Forelimb muscle (tissue), 1 donor: ENCODE results near the gene EMCN. TPM values are rescaled to one million over a fixed set of nuclear protein-coding genes. Genes with fewer than 3 reads are reported as not detected.
"Not testable (repeated sequence)": the region's sequence is repeated elsewhere in the genome, so short reads cannot be mapped to it uniquely, and the experiment has no call there.

Experiments used
- DNase-seq: peaks from one replicate; pipeline ENCODE4 v3.0.0-alpha.2; 2013; ENCODE audit warnings: low read depth
- polyA plus RNA-seq: library from polyadenylated mRNA; unstranded; fragments of 120-200 nt; gene quantifications from one replicate; pipeline ENCODE4 v1.2.1, GENCODE V29; 2013; ENCODE audit not compliant: insufficient read length

Gene EMCN
- 28.4 TPM for polyA plus RNA-seq

- no peak for DNase-seq
Measured at GRCh38 chr4:100517864-100518341, at the start of gene EMCN. Gene EMCN, minus strand, starts transcription at chr4:100518022. Its CDS starts 108 bp downstream, at chr4:100517914.

- no peak for DNase-seq
Measured at GRCh38 chr4:100566396-100566795, 48.6 kb upstream of the EMCN start.

- no peak for DNase-seq
Measured at GRCh38 chr4:100557306-100557705, 39.5 kb upstream of the EMCN start.

- peak; percentile 70 for DNase-seq
Measured at GRCh38 chr4:100555611-100556337, 38.0 kb upstream of the EMCN start.

- no peak for DNase-seq
Measured at GRCh38 chr4:100548200-100548560, 30.4 kb upstream of the EMCN start.

GRCh38 chr4:100547541-100548199 lies 29.8 kb upstream of the EMCN start:
- no peak for DNase-seq

- no peak for DNase-seq
Measured at GRCh38 chr4:100545427-100545826, 27.6 kb upstream of the EMCN start.

GRCh38 chr4:100540131-100540530 lies 22.3 kb upstream of the EMCN start:
- no peak for DNase-seq

- no peak for DNase-seq
Measured at GRCh38 chr4:100539706-100540105, 21.9 kb upstream of the EMCN start.

- no peak for DNase-seq
Measured at GRCh38 chr4:100533741-100534140, 15.9 kb upstream of the EMCN start.

GRCh38 chr4:100530161-100530560 lies 12.3 kb upstream of the EMCN start:
- not testable (repeated sequence) for DNase-seq

- no peak for DNase-seq
Measured at GRCh38 chr4:100525686-100526085, 7.9 kb upstream of the EMCN start.

GRCh38 chr4:100519205-100519604 lies 1.4 kb upstream of the EMCN start:
- no peak for DNase-seq

- no peak for DNase-seq
Measured at GRCh38 chr4:100516225-100516624, 1.6 kb downstream of the EMCN start.

- DNase-seq, result no peak
Measured at GRCh38 chr4:100511896-100512295, 5.9 kb downstream of the EMCN start.

GRCh38 chr4:100510551-100510950 lies 7.3 kb downstream of the EMCN start:
- no peak for DNase-seq

GRCh38 chr4:100509386-100509785 lies 8.4 kb downstream of the EMCN start:
- no peak for DNase-seq

- DNase-seq, result no peak
Measured at GRCh38 chr4:100508691-100509090, 9.1 kb downstream of the EMCN start.

GRCh38 chr4:100504086-100504874 lies 13.5 kb downstream of the EMCN start:
- DNase-seq, result no peak

- no peak for DNase-seq
Measured at GRCh38 chr4:100497791-100498190, 20.0 kb downstream of the EMCN start.

- no peak for DNase-seq
Measured at GRCh38 chr4:100495074-100495473, 22.7 kb downstream of the EMCN start.

GRCh38 chr4:100494166-100494565 lies 23.7 kb downstream of the EMCN start:
- DNase-seq, result no peak
